H1 (cell line): ENCODE data around the gene NAV3. TPM values are rescaled to one million over a fixed set of nuclear protein-coding genes. Genes with fewer than 3 reads are reported as not detected.

Experiments
- CHD7 ChIP-seq: fragments of 300-600 bp; sonication (generic); IDR thresholded peaks from 2 replicates; pipeline ENCODE4 v1.7.1; 2012; ENCODE audit warnings: low read length, moderate library complexity, mild to moderate bottlenecking, inconsistent platforms; ENCODE audit not compliant: insufficient replicate concordance
- polyA plus RNA-seq, 7 experiments: library from polyadenylated mRNA; depleted of rRNA in 3 of 7; stranded (reverse) in 5 of 7; unstranded in 2 of 7; fragments of >200 nt in 5 of 7; fragments of 200-250 nt in 2 of 7; gene quantifications; 1 replicate in 5 of 7; 2 replicates in 1 of 7; 4 replicates in 1 of 7; pipeline versions ENCODE4 v1.2.1 to v1.2.3, GENCODE V29; 2011 to 2013; ENCODE audit warnings: missing spikeins in 2 of 7, mixed read lengths in 2 of 7
- total RNA-seq: library from RNA; stranded (reverse); fragmentation: NEBNext Ultra II Directional; extraction: Animal tissue kit (Norgen Biotek cat#: 25700); gene quantifications from 2 replicates; pipeline ENCODE4 v1.2.1, GENCODE V29; 2021

Gene NAV3
- total and polyA plus RNA-seq, 2 of the 8 experiments (the other 6 are each of a cell fraction or from before 2014, with no cell fraction given): 0.47 to 5.0 TPM

GRCh38 chr12:78248321-78248720, 417.6 kb downstream of the NAV3 start (continued):
- TF ChIP-seq CHD7: no peak
